Measurements from ENCODE around the gene PRAME.

The PRAME gene

DNA sequence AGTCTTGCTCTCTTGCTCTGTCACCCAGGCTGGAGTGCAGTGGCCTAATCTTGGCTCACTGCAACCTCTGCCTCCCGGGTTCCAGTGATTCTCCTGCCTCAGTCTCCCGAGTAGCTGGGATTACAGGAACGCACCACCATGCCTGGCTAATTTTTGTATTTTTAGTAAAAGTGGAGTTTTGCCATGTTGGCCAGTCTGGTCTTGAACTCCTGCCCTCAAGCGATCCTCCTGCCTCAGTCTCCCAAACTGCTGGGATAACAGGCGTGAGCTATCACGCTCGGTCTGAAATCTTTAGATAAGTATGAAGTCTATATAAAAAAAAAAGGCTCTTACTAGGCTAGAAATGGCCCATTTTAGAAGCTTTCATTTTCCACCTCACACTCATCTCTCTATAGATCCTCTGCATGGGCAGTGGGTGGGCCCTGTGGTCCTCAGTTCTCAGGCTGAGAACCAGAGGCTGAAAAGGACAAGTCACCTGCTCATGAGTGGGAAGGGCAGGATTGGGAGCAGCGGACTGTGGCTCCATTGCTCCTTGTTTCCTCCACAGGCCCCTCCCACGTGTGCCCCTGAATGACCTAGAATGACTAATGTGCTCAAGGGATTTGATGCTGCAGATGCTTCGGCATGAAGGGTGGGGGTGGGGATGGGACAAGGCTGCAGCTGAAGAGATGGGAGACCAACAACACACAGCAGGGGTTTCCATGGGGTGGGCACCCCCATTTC is 19.8 kb upstream of the PRAME start (continued):
- TF ChIP-seq ZNF792 (tag by site-specific recombination; IDR thresholded peaks at IDR 0.05): no peak
- TF ChIP-seq, protein P1, sequence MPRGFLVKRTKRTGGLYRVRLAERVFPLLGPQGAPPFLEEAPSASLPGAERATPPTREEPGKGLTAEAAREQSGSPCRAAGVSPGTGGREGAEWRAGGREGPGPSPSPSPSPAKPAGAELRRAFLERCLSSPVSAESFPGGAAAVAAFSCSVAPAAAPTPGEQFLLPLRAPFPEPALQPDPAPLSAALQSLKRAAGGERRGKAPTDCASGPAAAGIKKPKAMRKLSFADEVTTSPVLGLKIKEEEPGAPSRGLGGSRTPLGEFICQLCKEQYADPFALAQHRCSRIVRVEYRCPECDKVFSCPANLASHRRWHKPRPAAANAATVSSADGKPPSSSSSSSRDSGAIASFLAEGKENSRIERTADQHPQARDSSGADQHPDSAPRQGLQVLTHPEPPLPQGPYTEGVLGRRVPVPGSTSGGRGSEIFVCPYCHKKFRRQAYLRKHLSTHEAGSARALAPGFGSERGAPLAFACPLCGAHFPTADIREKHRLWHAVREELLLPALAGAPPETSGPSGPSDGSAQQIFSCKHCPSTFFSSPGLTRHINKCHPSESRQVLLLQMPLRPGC (tag by site-specific recombination; IDR thresholded peaks at IDR 0.05): 0 out of 2 replicates have a peak, but pooled peaks have one; percentile 29
- TF ChIP-seq ZNF350 (tag by site-specific recombination; IDR thresholded peaks at IDR 0.05): no peak
- no peak for TF ChIP-seq ZNF747 (tag by site-specific recombination; IDR thresholded peaks at IDR 0.05)
- TF ChIP-seq ZNF548 (tag by site-specific recombination; IDR thresholded peaks at IDR 0.05): no peak
- TF ChIP-seq ZNF146 (tag by site-specific recombination; IDR thresholded peaks at IDR 0.05): no peak
- peak; percentile 64; the same call in 1 of the 2 replicates for TF ChIP-seq ZFHX2 (tag by site-specific recombination; conservative IDR thresholded peaks at IDR 0.05)
- TF ChIP-seq, protein P2, sequence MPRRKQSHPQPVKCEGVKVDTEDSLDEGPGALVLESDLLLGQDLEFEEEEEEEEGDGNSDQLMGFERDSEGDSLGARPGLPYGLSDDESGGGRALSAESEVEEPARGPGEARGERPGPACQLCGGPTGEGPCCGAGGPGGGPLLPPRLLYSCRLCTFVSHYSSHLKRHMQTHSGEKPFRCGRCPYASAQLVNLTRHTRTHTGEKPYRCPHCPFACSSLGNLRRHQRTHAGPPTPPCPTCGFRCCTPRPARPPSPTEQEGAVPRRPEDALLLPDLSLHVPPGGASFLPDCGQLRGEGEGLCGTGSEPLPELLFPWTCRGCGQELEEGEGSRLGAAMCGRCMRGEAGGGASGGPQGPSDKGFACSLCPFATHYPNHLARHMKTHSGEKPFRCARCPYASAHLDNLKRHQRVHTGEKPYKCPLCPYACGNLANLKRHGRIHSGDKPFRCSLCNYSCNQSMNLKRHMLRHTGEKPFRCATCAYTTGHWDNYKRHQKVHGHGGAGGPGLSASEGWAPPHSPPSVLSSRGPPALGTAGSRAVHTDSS (tag by site-specific recombination; IDR thresholded peaks at IDR 0.05): no peak
- TF ChIP-seq ZXDB (tag by site-specific recombination; IDR thresholded peaks at IDR 0.05): no peak

DNA sequence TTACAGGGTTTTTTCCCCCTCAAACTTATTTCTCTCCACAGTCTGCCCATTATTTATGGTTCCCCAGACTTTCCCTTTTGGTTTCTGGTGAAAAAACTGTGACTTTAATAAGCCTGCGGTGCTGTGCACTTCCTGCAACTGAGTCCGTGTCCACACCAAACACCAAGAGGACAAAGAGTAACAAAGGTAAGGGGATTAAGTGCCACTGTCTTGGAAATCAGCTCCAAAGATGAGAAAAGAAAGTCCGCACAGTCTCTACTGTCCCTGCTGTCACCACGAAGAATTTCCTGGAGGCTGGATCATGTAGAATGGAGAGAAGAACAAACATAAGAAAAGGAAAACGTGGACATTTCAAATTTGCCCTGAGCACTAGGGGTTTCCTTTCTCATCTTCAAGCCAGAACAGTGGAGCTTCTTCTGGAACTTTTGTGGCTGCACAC is 17.9 kb upstream of the PRAME start:
- POLR2A ChIA-PET: no interaction called here
- CTCF ChIA-PET: interaction anchor here (0.6 to 8.6 kb wide), 45 partner anchors 11 to 749 kb away, joined by 3 to 148 read pairs (median 4); partner anchors contain the start of gene PRAME
- TF ChIP-seq ZNF843 (tag by site-specific recombination; IDR thresholded peaks at IDR 0.05) (no peak), ZNF350 (tag by site-specific recombination; IDR thresholded peaks at IDR 0.05) (no peak), ZNF426 (tag by site-specific recombination; IDR thresholded peaks at IDR 0.05) (no peak), BCL11A (tag by site-specific recombination; IDR thresholded peaks at IDR 0.05; ENCODE audit: low read depth) (no peak), MEIS1 (CRISPR knock-in tag; IDR thresholded peaks at IDR 0.05; ENCODE audit: borderline replicate concordance) (no peak), ZNF747 (tag by site-specific recombination; IDR thresholded peaks at IDR 0.05) (no peak), GLIS1 (tag by site-specific recombination; IDR thresholded peaks at IDR 0.05) (no peak)
- TF ChIP-seq, protein P3, sequence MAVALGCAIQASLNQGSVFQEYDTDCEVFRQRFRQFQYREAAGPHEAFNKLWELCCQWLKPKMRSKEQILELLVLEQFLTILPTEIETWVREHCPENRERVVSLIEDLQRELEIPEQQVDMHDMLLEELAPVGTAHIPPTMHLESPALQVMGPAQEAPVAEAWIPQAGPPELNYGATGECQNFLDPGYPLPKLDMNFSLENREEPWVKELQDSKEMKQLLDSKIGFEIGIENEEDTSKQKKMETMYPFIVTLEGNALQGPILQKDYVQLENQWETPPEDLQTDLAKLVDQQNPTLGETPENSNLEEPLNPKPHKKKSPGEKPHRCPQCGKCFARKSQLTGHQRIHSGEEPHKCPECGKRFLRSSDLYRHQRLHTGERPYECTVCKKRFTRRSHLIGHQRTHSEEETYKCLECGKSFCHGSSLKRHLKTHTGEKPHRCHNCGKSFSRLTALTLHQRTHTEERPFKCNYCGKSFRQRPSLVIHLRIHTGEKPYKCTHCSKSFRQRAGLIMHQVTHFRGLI (tag by site-specific recombination; IDR thresholded peaks at IDR 0.05): no peak
- TF ChIP-seq, protein P4, sequence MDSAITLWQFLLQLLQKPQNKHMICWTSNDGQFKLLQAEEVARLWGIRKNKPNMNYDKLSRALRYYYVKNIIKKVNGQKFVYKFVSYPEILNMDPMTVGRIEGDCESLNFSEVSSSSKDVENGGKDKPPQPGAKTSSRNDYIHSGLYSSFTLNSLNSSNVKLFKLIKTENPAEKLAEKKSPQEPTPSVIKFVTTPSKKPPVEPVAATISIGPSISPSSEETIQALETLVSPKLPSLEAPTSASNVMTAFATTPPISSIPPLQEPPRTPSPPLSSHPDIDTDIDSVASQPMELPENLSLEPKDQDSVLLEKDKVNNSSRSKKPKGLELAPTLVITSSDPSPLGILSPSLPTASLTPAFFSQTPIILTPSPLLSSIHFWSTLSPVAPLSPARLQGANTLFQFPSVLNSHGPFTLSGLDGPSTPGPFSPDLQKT (IDR thresholded peaks at IDR 0.05; ENCODE audit: borderline replicate concordance, low read depth, low read length): no peak
- TF ChIP-seq, protein P5, sequence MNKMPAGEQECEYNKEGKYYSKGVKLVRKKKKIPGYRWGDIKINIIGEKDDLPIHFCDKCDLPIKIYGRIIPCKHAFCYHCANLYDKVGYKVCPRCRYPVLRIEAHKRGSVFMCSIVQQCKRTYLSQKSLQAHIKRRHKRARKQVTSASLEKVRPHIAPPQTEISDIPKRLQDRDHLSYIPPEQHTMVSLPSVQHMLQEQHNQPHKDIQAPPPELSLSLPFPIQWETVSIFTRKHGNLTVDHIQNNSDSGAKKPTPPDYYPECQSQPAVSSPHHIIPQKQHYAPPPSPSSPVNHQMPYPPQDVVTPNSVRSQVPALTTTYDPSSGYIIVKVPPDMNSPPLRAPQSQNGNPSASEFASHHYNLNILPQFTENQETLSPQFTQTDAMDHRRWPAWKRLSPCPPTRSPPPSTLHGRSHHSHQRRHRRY (tag by site-specific recombination; IDR thresholded peaks at IDR 0.05): no peak
- TF ChIP-seq, protein P6, sequence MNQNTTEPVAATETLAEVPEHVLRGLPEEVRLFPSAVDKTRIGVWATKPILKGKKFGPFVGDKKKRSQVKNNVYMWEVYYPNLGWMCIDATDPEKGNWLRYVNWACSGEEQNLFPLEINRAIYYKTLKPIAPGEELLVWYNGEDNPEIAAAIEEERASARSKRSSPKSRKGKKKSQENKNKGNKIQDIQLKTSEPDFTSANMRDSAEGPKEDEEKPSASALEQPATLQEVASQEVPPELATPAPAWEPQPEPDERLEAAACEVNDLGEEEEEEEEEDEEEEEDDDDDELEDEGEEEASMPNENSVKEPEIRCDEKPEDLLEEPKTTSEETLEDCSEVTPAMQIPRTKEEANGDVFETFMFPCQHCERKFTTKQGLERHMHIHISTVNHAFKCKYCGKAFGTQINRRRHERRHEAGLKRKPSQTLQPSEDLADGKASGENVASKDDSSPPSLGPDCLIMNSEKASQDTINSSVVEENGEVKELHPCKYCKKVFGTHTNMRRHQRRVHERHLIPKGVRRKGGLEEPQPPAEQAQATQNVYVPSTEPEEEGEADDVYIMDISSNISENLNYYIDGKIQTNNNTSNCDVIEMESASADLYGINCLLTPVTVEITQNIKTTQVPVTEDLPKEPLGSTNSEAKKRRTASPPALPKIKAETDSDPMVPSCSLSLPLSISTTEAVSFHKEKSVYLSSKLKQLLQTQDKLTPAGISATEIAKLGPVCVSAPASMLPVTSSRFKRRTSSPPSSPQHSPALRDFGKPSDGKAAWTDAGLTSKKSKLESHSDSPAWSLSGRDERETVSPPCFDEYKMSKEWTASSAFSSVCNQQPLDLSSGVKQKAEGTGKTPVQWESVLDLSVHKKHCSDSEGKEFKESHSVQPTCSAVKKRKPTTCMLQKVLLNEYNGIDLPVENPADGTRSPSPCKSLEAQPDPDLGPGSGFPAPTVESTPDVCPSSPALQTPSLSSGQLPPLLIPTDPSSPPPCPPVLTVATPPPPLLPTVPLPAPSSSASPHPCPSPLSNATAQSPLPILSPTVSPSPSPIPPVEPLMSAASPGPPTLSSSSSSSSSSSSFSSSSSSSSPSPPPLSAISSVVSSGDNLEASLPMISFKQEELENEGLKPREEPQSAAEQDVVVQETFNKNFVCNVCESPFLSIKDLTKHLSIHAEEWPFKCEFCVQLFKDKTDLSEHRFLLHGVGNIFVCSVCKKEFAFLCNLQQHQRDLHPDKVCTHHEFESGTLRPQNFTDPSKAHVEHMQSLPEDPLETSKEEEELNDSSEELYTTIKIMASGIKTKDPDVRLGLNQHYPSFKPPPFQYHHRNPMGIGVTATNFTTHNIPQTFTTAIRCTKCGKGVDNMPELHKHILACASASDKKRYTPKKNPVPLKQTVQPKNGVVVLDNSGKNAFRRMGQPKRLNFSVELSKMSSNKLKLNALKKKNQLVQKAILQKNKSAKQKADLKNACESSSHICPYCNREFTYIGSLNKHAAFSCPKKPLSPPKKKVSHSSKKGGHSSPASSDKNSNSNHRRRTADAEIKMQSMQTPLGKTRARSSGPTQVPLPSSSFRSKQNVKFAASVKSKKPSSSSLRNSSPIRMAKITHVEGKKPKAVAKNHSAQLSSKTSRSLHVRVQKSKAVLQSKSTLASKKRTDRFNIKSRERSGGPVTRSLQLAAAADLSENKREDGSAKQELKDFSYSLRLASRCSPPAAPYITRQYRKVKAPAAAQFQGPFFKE (tag by site-specific recombination; IDR thresholded peaks at IDR 0.05; ENCODE audit: borderline replicate concordance): no peak
- Histone ChIP-seq H3K4me1 (ENCODE audit: control insufficient read depth, insufficient read depth, low read length) (no peaks in the 10 kb centered on the region), H3K4me3 (ENCODE audit: low read depth, low read length) (no peak overlapping the region), H3K36me3 (ENCODE audit: control insufficient read depth in 2 of 2, insufficient read depth in 1 of 2, low read length in 2 of 2) (no peaks in the 10 kb centered on the region), H3K9me3 (ENCODE audit: control insufficient read depth, insufficient read depth, low read depth, low read length) (no peaks in the 10 kb centered on the region), H3K27ac (ENCODE audit: extremely low read depth, low read depth, low read length) (no peak overlapping the region)
